GM23338 (cell line): ENCODE data around the gene TRIM61. TPM values are rescaled to one million over a fixed set of nuclear protein-coding genes. Genes with fewer than 3 reads are reported as not detected.

ENCODE experiments used
- ATAC-seq: fragments of 200-7000 bp; cut with Tn5 transposase; 3 replicates; pipeline ENCODE4 v1.9.1; 2020
- DNase-seq: peaks from one replicate; pipeline ENCODE4 v3.0.0-alpha.2; 2015; ENCODE audit warnings: low spot score
- H2AFZ ChIP-seq: fragments of 200-600 bp; sonication (generic); 2 replicates; pipeline ENCODE4 v1.8.0; 2016; ENCODE audit warnings: antibody characterized with exemption, mild to moderate bottlenecking, moderate library complexity
- H3F3A ChIP-seq: fragments of 200-600 bp; sonication (generic); replicated peaks from 2 replicates; pipeline ENCODE4 v1.8.0; 2017; ENCODE audit warnings: antibody characterized with exemption, mixed run types, low read depth
- H3K27ac ChIP-seq: fragments of 200-600 bp; sonication (generic); 2 replicates; pipeline ENCODE4 v1.6.1; 2016; ENCODE audit warnings: low read depth
- H3K27me3 ChIP-seq: fragments of 200-600 bp; sonication (generic); 2 replicates; pipeline ENCODE4 v1.8.0; 2016; ENCODE audit warnings: mild to moderate bottlenecking, mixed run types, moderate library complexity; ENCODE audit not compliant: insufficient read depth
- H3K36me3 ChIP-seq: fragments of 200-600 bp; sonication (generic); 2 replicates; pipeline ENCODE4 v1.8.0; 2016; ENCODE audit warnings: mild to moderate bottlenecking; ENCODE audit not compliant: insufficient read depth
- H3K4me1 ChIP-seq: fragments of 200-600 bp; sonication (generic); 2 replicates; pipeline ENCODE4 v1.8.0; 2016; ENCODE audit warnings: mild to moderate bottlenecking, moderate library complexity; ENCODE audit not compliant: insufficient read depth
- H3K4me2 ChIP-seq: fragments of 200-600 bp; sonication (generic); 2 replicates; pipeline ENCODE4 v1.7.1; 2017; ENCODE audit warnings: mixed run types
- H3K4me3 ChIP-seq: fragments of 200-600 bp; sonication (generic); 2 replicates; pipeline ENCODE4 v1.6.1; 2016; ENCODE audit warnings: mixed run types
- H3K79me2 ChIP-seq: fragments of 200-600 bp; sonication (generic); replicated peaks from 2 replicates; pipeline ENCODE4 v1.8.0; 2017; ENCODE audit warnings: mild to moderate bottlenecking; ENCODE audit not compliant: insufficient read depth
- H3K9me2 ChIP-seq: fragments of 200-600 bp; sonication (generic); 2 replicates; pipeline ENCODE4 v1.8.0; 2017; ENCODE audit not compliant: insufficient read depth
- H4K20me1 ChIP-seq: fragments of 200-600 bp; sonication (generic); replicated peaks from 2 replicates; pipeline ENCODE4 v1.8.0; 2017; ENCODE audit warnings: mild to moderate bottlenecking; ENCODE audit not compliant: insufficient read depth
- H3K27ac Mint-ChIP-seq: 2 replicates; pipeline ENCODE4 v1.8.0; 2020; ENCODE audit warnings: inconsistent platforms, mild to moderate bottlenecking, moderate library complexity, mixed read lengths
- H3K27me3 Mint-ChIP-seq: 3 replicates; pipeline ENCODE4 v1.8.0; 2022; ENCODE audit warnings: low read depth, mild to moderate bottlenecking, moderate library complexity, mixed read lengths, inconsistent platforms; ENCODE audit not compliant: insufficient read depth, poor library complexity
- H3K36me3 Mint-ChIP-seq: 3 replicates; pipeline ENCODE4 v1.8.0; 2021; ENCODE audit warnings: low read depth, mild to moderate bottlenecking, inconsistent platforms, moderate library complexity, mixed read lengths
- H3K4me1 Mint-ChIP-seq: 3 replicates; pipeline ENCODE4 v1.8.0; 2020; ENCODE audit warnings: mild to moderate bottlenecking, inconsistent platforms, mixed read lengths
- H3K4me3 Mint-ChIP-seq: 3 replicates; pipeline ENCODE4 v1.8.0; 2021; ENCODE audit warnings: moderate library complexity, mild to moderate bottlenecking, inconsistent platforms, mixed read lengths
- H3K9me3 Mint-ChIP-seq: 3 replicates; pipeline ENCODE4 v1.8.0; 2020; ENCODE audit warnings: moderate library complexity, mild to moderate bottlenecking, inconsistent platforms, mixed read lengths
- EZH2 ChIP-seq: fragments of 200-600 bp; sonication (generic); IDR thresholded peaks from one replicate; pipeline ENCODE4 v1.8.0; 2017; ENCODE audit warnings: antibody characterized with exemption, mild to moderate bottlenecking, low read depth; ENCODE audit not compliant: unreplicated experiment
- JUNB ChIP-seq: IDR thresholded peaks from one replicate; pipeline ENCODE4 v1.6.1; 2016; ENCODE audit warnings: antibody characterized with exemption; ENCODE audit not compliant: unreplicated experiment
- NANOG ChIP-seq: IDR thresholded peaks from 2 replicates; pipeline ENCODE4 v1.6.1; 2016; ENCODE audit warnings: antibody characterized with exemption, borderline replicate concordance
- POLR2AphosphoS5 ChIP-seq: IDR thresholded peaks from 2 replicates; pipeline ENCODE4 v1.6.1; 2016; ENCODE audit warnings: antibody characterized with exemption, low read depth
- ZNF114 ChIP-seq: fragments of 250-450 bp; sonication (Bioruptor Pico); IDR thresholded peaks from 2 replicates; pipeline ENCODE4 v1.5.0; 2020; ENCODE audit warnings: mild to moderate bottlenecking, moderate library complexity
- ZNF331 ChIP-seq: fragments of 250-450 bp; sonication (Bioruptor Pico); IDR thresholded peaks from 2 replicates; pipeline ENCODE4 v1.5.0; 2020; ENCODE audit warnings: low read depth, mild to moderate bottlenecking, moderate library complexity
- polyA plus RNA-seq: library from polyadenylated mRNA; unstranded; fragments of >200 nt; fragmentation: Nextera tagmentation; extraction: Ambion mirVana; gene quantifications from 2 replicates; pipeline ENCODE4 v1.2.1, GENCODE V29; 2016
- total RNA-seq: library from RNA; depleted of rRNA; stranded (reverse); fragments of >200 nt; shearing (Covaris generic); gene quantifications from 2 replicates; pipeline ENCODE4 v1.2.3, GENCODE V29; 2014
- TF ChIP-seq, protein P1 (sequence below), 2 experiments: fragments of 200-600 bp in 1 of 2; sonication (generic) in 1 of 2; conservative IDR thresholded peaks; 2 replicates each; pipeline versions ENCODE4 v1.5.1 to v1.6.1; 2016 to 2017; ENCODE audit warnings: antibody characterized with exemption in 2 of 2, low read depth in 2 of 2, mild to moderate bottlenecking in 2 of 2, moderate library complexity in 1 of 2
- TF ChIP-seq, protein P2 (sequence below): fragments of 250-450 bp; sonication (Bioruptor Pico); IDR thresholded peaks from 2 replicates; pipeline ENCODE4 v1.5.0; 2020; ENCODE audit warnings: mild to moderate bottlenecking, moderate library complexity
- TF ChIP-seq, protein P3 (sequence below): IDR thresholded peaks from one replicate; pipeline ENCODE4 v1.6.1; 2018; ENCODE audit warnings: antibody characterized with exemption; ENCODE audit not compliant: unreplicated experiment

TRIM61 gene
- total and polyA plus RNA-seq, 2 experiments from 2014 or later = 0.38 TPM; not detected in 1

DNA sequence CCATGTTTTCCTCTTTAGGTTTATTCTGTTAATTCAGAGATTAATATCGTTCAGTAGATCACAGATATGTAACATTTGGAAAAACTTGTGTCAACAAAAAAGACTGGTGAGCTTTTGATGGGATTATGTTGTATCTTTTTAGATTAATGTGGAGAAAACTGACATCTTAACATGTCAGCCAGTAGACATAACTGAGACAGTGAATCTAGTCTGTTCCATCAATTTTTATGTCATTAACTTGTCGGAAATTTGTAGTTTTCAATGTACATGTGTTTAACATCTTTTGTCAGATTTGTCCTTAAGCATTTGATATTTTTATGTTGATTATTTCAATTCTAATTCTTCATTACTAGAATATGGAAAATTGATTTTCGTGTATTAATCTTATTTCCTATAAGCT, 58.5 kb downstream of the TRIM61 start:
- TF ChIP-seq, protein P1, sequence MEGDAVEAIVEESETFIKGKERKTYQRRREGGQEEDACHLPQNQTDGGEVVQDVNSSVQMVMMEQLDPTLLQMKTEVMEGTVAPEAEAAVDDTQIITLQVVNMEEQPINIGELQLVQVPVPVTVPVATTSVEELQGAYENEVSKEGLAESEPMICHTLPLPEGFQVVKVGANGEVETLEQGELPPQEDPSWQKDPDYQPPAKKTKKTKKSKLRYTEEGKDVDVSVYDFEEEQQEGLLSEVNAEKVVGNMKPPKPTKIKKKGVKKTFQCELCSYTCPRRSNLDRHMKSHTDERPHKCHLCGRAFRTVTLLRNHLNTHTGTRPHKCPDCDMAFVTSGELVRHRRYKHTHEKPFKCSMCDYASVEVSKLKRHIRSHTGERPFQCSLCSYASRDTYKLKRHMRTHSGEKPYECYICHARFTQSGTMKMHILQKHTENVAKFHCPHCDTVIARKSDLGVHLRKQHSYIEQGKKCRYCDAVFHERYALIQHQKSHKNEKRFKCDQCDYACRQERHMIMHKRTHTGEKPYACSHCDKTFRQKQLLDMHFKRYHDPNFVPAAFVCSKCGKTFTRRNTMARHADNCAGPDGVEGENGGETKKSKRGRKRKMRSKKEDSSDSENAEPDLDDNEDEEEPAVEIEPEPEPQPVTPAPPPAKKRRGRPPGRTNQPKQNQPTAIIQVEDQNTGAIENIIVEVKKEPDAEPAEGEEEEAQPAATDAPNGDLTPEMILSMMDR (conservative IDR thresholded peaks at IDR 0.05; ENCODE audit: low read depth in 2 of 2) = no peak
- no peak for TF ChIP-seq ZNF331 (CRISPR knock-in tag)
- TF ChIP-seq, protein P2, sequence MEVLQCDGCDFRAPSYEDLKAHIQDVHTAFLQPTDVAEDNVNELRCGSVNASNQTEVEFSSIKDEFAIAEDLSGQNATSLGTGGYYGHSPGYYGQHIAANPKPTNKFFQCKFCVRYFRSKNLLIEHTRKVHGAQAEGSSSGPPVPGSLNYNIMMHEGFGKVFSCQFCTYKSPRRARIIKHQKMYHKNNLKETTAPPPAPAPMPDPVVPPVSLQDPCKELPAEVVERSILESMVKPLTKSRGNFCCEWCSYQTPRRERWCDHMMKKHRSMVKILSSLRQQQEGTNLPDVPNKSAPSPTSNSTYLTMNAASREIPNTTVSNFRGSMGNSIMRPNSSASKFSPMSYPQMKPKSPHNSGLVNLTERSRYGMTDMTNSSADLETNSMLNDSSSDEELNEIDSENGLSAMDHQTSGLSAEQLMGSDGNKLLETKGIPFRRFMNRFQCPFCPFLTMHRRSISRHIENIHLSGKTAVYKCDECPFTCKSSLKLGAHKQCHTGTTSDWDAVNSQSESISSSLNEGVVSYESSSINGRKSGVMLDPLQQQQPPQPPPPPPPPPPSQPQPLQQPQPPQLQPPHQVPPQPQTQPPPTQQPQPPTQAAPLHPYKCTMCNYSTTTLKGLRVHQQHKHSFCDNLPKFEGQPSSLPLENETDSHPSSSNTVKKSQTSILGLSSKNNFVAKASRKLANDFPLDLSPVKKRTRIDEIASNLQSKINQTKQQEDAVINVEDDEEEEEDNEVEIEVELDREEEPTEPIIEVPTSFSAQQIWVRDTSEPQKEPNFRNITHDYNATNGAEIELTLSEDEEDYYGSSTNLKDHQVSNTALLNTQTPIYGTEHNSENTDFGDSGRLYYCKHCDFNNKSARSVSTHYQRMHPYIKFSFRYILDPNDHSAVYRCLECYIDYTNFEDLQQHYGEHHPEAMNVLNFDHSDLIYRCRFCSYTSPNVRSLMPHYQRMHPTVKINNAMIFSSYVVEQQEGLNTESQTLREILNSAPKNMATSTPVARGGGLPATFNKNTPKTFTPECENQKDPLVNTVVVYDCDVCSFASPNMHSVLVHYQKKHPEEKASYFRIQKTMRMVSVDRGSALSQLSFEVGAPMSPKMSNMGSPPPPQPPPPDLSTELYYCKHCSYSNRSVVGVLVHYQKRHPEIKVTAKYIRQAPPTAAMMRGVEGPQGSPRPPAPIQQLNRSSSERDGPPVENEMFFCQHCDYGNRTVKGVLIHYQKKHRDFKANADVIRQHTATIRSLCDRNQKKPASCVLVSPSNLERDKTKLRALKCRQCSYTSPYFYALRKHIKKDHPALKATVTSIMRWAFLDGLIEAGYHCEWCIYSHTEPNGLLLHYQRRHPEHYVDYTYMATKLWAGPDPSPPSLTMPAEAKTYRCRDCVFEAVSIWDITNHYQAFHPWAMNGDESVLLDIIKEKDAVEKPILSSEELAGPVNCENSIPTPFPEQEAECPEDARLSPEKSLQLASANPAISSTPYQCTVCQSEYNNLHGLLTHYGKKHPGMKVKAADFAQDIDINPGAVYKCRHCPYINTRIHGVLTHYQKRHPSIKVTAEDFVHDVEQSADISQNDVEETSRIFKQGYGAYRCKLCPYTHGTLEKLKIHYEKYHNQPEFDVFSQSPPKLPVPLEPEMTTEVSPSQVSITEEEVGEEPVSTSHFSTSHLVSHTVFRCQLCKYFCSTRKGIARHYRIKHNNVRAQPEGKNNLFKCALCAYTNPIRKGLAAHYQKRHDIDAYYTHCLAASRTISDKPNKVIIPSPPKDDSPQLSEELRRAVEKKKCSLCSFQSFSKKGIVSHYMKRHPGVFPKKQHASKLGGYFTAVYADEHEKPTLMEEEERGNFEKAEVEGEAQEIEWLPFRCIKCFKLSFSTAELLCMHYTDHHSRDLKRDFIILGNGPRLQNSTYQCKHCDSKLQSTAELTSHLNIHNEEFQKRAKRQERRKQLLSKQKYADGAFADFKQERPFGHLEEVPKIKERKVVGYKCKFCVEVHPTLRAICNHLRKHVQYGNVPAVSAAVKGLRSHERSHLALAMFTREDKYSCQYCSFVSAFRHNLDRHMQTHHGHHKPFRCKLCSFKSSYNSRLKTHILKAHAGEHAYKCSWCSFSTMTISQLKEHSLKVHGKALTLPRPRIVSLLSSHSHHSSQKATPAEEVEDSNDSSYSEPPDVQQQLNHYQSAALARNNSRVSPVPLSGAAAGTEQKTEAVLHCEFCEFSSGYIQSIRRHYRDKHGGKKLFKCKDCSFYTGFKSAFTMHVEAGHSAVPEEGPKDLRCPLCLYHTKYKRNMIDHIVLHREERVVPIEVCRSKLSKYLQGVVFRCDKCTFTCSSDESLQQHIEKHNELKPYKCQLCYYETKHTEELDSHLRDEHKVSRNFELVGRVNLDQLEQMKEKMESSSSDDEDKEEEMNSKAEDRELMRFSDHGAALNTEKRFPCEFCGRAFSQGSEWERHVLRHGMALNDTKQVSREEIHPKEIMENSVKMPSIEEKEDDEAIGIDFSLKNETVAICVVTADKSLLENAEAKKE = no peak
- TF ChIP-seq, protein P3, sequence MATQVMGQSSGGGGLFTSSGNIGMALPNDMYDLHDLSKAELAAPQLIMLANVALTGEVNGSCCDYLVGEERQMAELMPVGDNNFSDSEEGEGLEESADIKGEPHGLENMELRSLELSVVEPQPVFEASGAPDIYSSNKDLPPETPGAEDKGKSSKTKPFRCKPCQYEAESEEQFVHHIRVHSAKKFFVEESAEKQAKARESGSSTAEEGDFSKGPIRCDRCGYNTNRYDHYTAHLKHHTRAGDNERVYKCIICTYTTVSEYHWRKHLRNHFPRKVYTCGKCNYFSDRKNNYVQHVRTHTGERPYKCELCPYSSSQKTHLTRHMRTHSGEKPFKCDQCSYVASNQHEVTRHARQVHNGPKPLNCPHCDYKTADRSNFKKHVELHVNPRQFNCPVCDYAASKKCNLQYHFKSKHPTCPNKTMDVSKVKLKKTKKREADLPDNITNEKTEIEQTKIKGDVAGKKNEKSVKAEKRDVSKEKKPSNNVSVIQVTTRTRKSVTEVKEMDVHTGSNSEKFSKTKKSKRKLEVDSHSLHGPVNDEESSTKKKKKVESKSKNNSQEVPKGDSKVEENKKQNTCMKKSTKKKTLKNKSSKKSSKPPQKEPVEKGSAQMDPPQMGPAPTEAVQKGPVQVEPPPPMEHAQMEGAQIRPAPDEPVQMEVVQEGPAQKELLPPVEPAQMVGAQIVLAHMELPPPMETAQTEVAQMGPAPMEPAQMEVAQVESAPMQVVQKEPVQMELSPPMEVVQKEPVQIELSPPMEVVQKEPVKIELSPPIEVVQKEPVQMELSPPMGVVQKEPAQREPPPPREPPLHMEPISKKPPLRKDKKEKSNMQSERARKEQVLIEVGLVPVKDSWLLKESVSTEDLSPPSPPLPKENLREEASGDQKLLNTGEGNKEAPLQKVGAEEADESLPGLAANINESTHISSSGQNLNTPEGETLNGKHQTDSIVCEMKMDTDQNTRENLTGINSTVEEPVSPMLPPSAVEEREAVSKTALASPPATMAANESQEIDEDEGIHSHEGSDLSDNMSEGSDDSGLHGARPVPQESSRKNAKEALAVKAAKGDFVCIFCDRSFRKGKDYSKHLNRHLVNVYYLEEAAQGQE = no peak
- no peak for TF ChIP-seq EZH2
- TF ChIP-seq NANOG = no peak
- no peak for TF ChIP-seq ZNF114 (CRISPR knock-in tag)
- TF ChIP-seq JUNB = no peak
- TF ChIP-seq POLR2AphosphoS5 = no peak
- H2AFZ ChIP-seq = no peak overlapping the region
- Mint-ChIP-seq H3K4me3 (no peak overlapping the region), H3K36me3 (no peaks in the 10 kb centered on the region; the same call in 2 of the 3 replicates), H3K9me3 (no peaks in the 10 kb centered on the region), H3K4me1 (no peaks in the 10 kb centered on the region; the same call in 2 of the 3 replicates), H3K27me3 (no peaks in the 10 kb centered on the region), H3K27ac (no peak overlapping the region)
- no peaks in the 10 kb centered on the region for H3K9me2 ChIP-seq
- H3K4me3 ChIP-seq = no peak overlapping the region
- DNase-seq = no peak
- H4K20me1 ChIP-seq = no peaks in the 10 kb centered on the region
- H3K4me2 ChIP-seq = no peak overlapping the region
- no peaks in the 10 kb centered on the region for H3K79me2 ChIP-seq
- no peaks in the 10 kb centered on the region for H3K36me3 ChIP-seq
- H3F3A ChIP-seq = no peaks in the 10 kb centered on the region
- no peak overlapping the region for H3K27ac ChIP-seq
- no peak for ATAC-seq
- H3K4me1 ChIP-seq = no peaks in the 10 kb centered on the region
- H3K27me3 ChIP-seq = no peaks in the 10 kb centered on the region
